Endothelial cell of umbilical vein (primary cell): ENCODE results near the gene TCERG1L. TPM values are rescaled to one million over a fixed set of nuclear protein-coding genes. Genes with fewer than 3 reads are reported as not detected.

Experiments
- BruUV-seq: library from RNA; stranded (reverse); fragments of 400-500 nt; replicated peaks from 2 replicates; lab custom pipeline; 2021; lab: Mats Ljungman, UMichigan
- CTCF ChIA-PET: fragments of 300-600, 350-600 bp; sonication (Branson Sonifier 250); formaldehyde crosslinking; loops from one replicate; lab custom pipeline; 2021; ENCODE audit warnings: antibody characterized with exemption, inconsistent platforms; lab: Charles Lee
- POLR2A ChIA-PET: fragments of 300-600, 350-600 bp; sonication (Branson Sonifier 250); formaldehyde crosslinking; loops from one replicate; lab custom pipeline; 2021; ENCODE audit warnings: antibody characterized with exemption, inconsistent platforms; lab: Charles Lee
- DNase-seq: peaks from one replicate; pipeline ENCODE4 v3.0.0-alpha.2; 2011; ENCODE audit warnings: low read depth, low spot score
- FAIRE-seq: peaks from 2 replicates; lab custom pipeline; 2011; peaks lifted over from hg19 to GRCh38; lab: Jason Lieb, UNC
- H2AFZ ChIP-seq: 2 replicates; pipeline ENCODE4 v1.6.0; 2012; ENCODE audit warnings: low read depth, low read length, control low read depth, inconsistent platforms
- H3K27ac ChIP-seq: 2 replicates; pipeline ENCODE4 v1.5.1; 2011; ENCODE audit warnings: low read depth, mild to moderate bottlenecking, control low read depth, low read length, moderate library complexity; ENCODE audit not compliant: insufficient read depth
- H3K27me3 ChIP-seq, 2 experiments: 2 replicates each; pipeline versions ENCODE4 v1.6.0 to v1.6.1; 2011; ENCODE audit warnings: low read length in 2 of 2, mixed read lengths in 1 of 2; ENCODE audit not compliant: control insufficient read depth in 2 of 2, insufficient read depth in 2 of 2
- H3K36me3 ChIP-seq, 2 experiments: 2 replicates in 1 of 2; 3 replicates in 1 of 2; pipeline ENCODE4 v1.5.1; 2011; ENCODE audit warnings: low read length in 2 of 2, mild to moderate bottlenecking in 1 of 2, moderate library complexity in 1 of 2; ENCODE audit not compliant: control insufficient read depth in 2 of 2, insufficient read depth in 2 of 2; ENCODE audit errors: extremely low read depth in 1 of 2
- H3K4me1 ChIP-seq: 3 replicates; pipeline ENCODE4 v1.5.1; 2011; ENCODE audit warnings: mild to moderate bottlenecking, low read length; ENCODE audit not compliant: control insufficient read depth, insufficient read depth; ENCODE audit errors: extremely low read depth
- H3K4me2 ChIP-seq: 2 replicates; pipeline ENCODE4 v1.6.1; 2011; ENCODE audit warnings: low read length, control low read depth, mixed read lengths; ENCODE audit not compliant: insufficient read depth
- H3K4me3 ChIP-seq, 3 experiments: fragments of 200-600 bp in 1 of 3; sonication (generic), shearing (Covaris generic) in 1 of 3; replicated peaks in 1 of 3; 2 replicates each; pipeline ENCODE4 v1.5.1; 2011 to 2016; ENCODE audit warnings: control low read depth in 3 of 3, low read length in 3 of 3, mild to moderate bottlenecking in 2 of 3, inconsistent platforms in 1 of 3, low read depth in 1 of 3, moderate library complexity in 1 of 3; ENCODE audit not compliant: insufficient read depth in 1 of 3
- H3K79me2 ChIP-seq: 2 replicates; pipeline ENCODE4 v1.6.0; 2012; ENCODE audit warnings: low read length, inconsistent platforms; ENCODE audit not compliant: control insufficient read depth, insufficient read depth
- H3K9ac ChIP-seq: replicated peaks from 2 replicates; pipeline ENCODE3; 2011; ENCODE audit warnings: low read length, control low read depth; ENCODE audit not compliant: insufficient read depth; ENCODE audit errors: extremely low read depth
- H3K9me1 ChIP-seq: replicated peaks from 3 replicates; pipeline ENCODE4 v1.6.0; 2011; ENCODE audit warnings: mild to moderate bottlenecking, low read length; ENCODE audit not compliant: control insufficient read depth, insufficient read depth; ENCODE audit errors: extremely low read depth
- H3K9me3 ChIP-seq: replicated peaks from 2 replicates; pipeline ENCODE4 v1.5.1; 2012; ENCODE audit warnings: low read length, inconsistent platforms; ENCODE audit not compliant: control insufficient read depth, insufficient read depth
- H4K20me1 ChIP-seq: replicated peaks from 2 replicates; pipeline ENCODE3; 2011; ENCODE audit warnings: mild to moderate bottlenecking, low read length; ENCODE audit not compliant: control insufficient read depth, insufficient read depth; ENCODE audit errors: extremely low read depth
- CTCF ChIP-seq, 2 donors: IDR thresholded peaks; 1 replicate in 1 of 2; 2 replicates in 1 of 2; pipeline ENCODE4 v1.5.1; 2011; ENCODE audit warnings: low read length in 2 of 2, mild to moderate bottlenecking in 2 of 2, moderate library complexity in 2 of 2, control low read depth in 1 of 2, inconsistent platforms in 1 of 2, low read depth in 1 of 2; ENCODE audit not compliant: insufficient read depth in 1 of 2; ENCODE audit errors: extremely low read depth in 1 of 2
- FOS ChIP-seq: IDR thresholded peaks from 2 replicates; pipeline ENCODE4 v1.6.1; 2011; ENCODE audit warnings: mild to moderate bottlenecking, low read length, moderate library complexity, borderline replicate concordance; ENCODE audit not compliant: insufficient read depth
- GATA2 ChIP-seq: IDR thresholded peaks from 2 replicates; pipeline ENCODE4 v1.7.0; 2011; ENCODE audit warnings: low read depth, mild to moderate bottlenecking, moderate library complexity, mixed read lengths, low read length; ENCODE audit not compliant: insufficient read length, insufficient read depth
- MAX ChIP-seq: IDR thresholded peaks from 2 replicates; pipeline ENCODE4 v1.6.1; 2011; ENCODE audit not compliant: insufficient read depth, insufficient read length
- MYC ChIP-seq: IDR thresholded peaks from one replicate; pipeline ENCODE4 v1.6.1; 2011; ENCODE audit warnings: mild to moderate bottlenecking, low read depth, low read length
- POLR2A ChIP-seq: IDR thresholded peaks from 2 replicates; pipeline ENCODE4 v1.6.1; 2012; ENCODE audit warnings: low read depth, mild to moderate bottlenecking, control low read depth, low read length
- POLR2AphosphoS5 ChIP-seq: IDR thresholded peaks from 2 replicates; pipeline ENCODE4 v1.6.1; 2012; ENCODE audit warnings: low read depth, mild to moderate bottlenecking, control low read depth, low read length, moderate library complexity; ENCODE audit not compliant: insufficient read depth
- dilution Hi-C: fragments of 300-500 bp; cut with MboI; formaldehyde crosslinking; loops from one replicate; pipeline ENCODE4 v1.15.0; 2019; ENCODE audit warnings: low sequenced_read_pairs; ENCODE audit not compliant: extremely low pct_ligation_motif_present
- intact Hi-C: fragments of 100-400 bp; cut with micrococcal nuclease; formaldehyde crosslinking; loops from one replicate; pipeline ENCODE4 v1.10.0; 2022
- polyA plus RNA-seq, 4 experiments: library from polyadenylated mRNA; depleted of rRNA in 3 of 4; stranded (reverse) in 3 of 4; unstranded in 1 of 4; fragments of >200 nt; gene quantifications; 2 replicates each; pipeline versions ENCODE4 v1.2.1 to v1.2.3, GENCODE V29; 2011 to 2012; ENCODE audit warnings: missing spikeins in 1 of 4
- total RNA-seq: library from RNA; stranded (reverse); gene quantifications from 2 replicates; pipeline ENCODE4 v1.2.3, GENCODE V29; 2021

The TCERG1L gene
- total and polyA plus RNA-seq, 2 donors (not counting 3 experiments of a cell fraction or from before 2014, with no cell fraction given), result not detected

- FAIRE-seq (no peak), DNase-seq (no peak)
- Histone ChIP-seq H3K4me3 (no peak overlapping the region), H3K79me2 (no peaks in the 10 kb centered on the region), H3K36me3 (no peaks in the 10 kb centered on the region), H3K9me1 (no peaks in the 10 kb centered on the region), H3K27ac (no peak overlapping the region), H3K4me2 (no peak overlapping the region), H3K9me3 (peaks cover 13% of the 10 kb centered on the region), H3K9ac (no peak overlapping the region), H3K27me3 (no peaks in the 10 kb centered on the region), H3K4me1 (no peaks in the 10 kb centered on the region), H4K20me1 (no peaks in the 10 kb centered on the region), H2AFZ (no peak overlapping the region)
- intact Hi-C loops (no loop called here), dilution Hi-C loops (no loop called here)
- CTCF ChIA-PET, result no interaction called here
- BruUV-seq, result no TSS peak
- POLR2A ChIA-PET, result no interaction called here
- no peak for TF ChIP-seq GATA2
- no peak for TF ChIP-seq FOS
- no peak for TF ChIP-seq MAX
Observed at GRCh38 chr10:131207584-131208532, 103.7 kb downstream of the TCERG1L start.

- no TSS peak for BruUV-seq
- Histone ChIP-seq H3K9me3 (peaks cover 13% of the 10 kb centered on the region), H3K79me2 (no peaks in the 10 kb centered on the region), H2AFZ (no peak overlapping the region), H3K27ac (no peak overlapping the region), H3K36me3 (no peaks in the 10 kb centered on the region), H3K9ac (no peak overlapping the region), H3K9me1 (no peaks in the 10 kb centered on the region), H3K27me3 (no peaks in the 10 kb centered on the region), H3K4me3 (no peak overlapping the region), H4K20me1 (no peaks in the 10 kb centered on the region), H3K4me2 (no peak overlapping the region), H3K4me1 (no peaks in the 10 kb centered on the region)
- dilution Hi-C loops, result no loop called here
- ChIA-PET CTCF (no interaction called here), POLR2A (no interaction called here)
- FAIRE-seq (no peak), DNase-seq (no peak)
- TF ChIP-seq CTCF (IDR thresholded peaks at IDR 0.05; ENCODE audit: extremely low read depth in 1 of 2, insufficient read depth in 1 of 2, low read depth in 1 of 2, low read length in 2 of 2) (no peak), GATA2 (no peak), MYC (no peak), POLR2AphosphoS5 (no peak), POLR2A (no peak)
- intact Hi-C loops, result no loop called here
Observed at GRCh38 chr10:131207176-131207575, 104.3 kb downstream of the TCERG1L start.
